OCI-LY7 (cell line): Measurements from ENCODE around the gene GLRA1.

Source experiments
- EZH2phosphoT487 ChIP-seq: fragments of 200-600 bp; sonication (generic); IDR thresholded peaks from 2 replicates; pipeline ENCODE4 v1.6.1; 2018; ENCODE audit warnings: low read depth, borderline replicate concordance, mild to moderate bottlenecking, mixed run types, antibody characterized with exemption, low read length, moderate library complexity, mixed read lengths
- TF ChIP-seq, protein P1 (sequence below): fragments of 200-600 bp; sonication (generic); conservative IDR thresholded peaks from 2 replicates; pipeline ENCODE4 v1.5.1; 2014; ENCODE audit warnings: mild to moderate bottlenecking, antibody characterized with exemption, low read length, moderate library complexity, mixed read lengths

DNA sequence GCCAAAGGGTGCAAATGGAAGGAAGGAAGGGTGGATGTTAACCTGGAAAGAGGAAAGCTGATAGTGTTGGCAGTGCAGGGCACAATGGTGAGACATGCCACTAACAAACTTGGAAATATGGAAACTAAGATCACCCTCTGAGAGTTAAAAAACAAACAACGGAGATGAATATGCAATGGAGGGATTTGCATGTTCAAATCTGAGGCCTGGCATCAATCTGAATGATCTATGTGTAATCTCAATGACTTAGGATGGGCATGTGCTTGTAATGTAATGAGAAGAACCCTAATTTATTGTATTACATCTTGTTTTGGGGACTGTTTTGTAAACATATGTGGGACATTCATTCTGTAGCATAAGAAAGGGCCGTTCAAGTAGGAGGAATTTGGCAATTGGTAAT lies 54.4 kb downstream of the GLRA1 start:
- TF ChIP-seq, protein P1, sequence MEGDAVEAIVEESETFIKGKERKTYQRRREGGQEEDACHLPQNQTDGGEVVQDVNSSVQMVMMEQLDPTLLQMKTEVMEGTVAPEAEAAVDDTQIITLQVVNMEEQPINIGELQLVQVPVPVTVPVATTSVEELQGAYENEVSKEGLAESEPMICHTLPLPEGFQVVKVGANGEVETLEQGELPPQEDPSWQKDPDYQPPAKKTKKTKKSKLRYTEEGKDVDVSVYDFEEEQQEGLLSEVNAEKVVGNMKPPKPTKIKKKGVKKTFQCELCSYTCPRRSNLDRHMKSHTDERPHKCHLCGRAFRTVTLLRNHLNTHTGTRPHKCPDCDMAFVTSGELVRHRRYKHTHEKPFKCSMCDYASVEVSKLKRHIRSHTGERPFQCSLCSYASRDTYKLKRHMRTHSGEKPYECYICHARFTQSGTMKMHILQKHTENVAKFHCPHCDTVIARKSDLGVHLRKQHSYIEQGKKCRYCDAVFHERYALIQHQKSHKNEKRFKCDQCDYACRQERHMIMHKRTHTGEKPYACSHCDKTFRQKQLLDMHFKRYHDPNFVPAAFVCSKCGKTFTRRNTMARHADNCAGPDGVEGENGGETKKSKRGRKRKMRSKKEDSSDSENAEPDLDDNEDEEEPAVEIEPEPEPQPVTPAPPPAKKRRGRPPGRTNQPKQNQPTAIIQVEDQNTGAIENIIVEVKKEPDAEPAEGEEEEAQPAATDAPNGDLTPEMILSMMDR = no peak
- TF ChIP-seq EZH2phosphoT487 = no peak
